HCT116 (cell line): ENCODE data around the gene CCSAP.

Experiments
- CBX3 ChIP-seq: IDR thresholded peaks from 2 replicates; pipeline ENCODE4 v1.6.1; 2012; ENCODE audit warnings: low read depth
- CTCF ChIP-seq, 3 experiments: fragments of 200-600 bp in 1 of 3; sonication (generic) in 1 of 3; IDR thresholded peaks in 2 of 3; conservative IDR thresholded peaks in 1 of 3; 2 replicates each; pipeline ENCODE4 v1.5.1; 2012 to 2017; ENCODE audit warnings: low read depth in 2 of 3, low read length in 2 of 3, antibody characterized with exemption in 1 of 3, borderline replicate concordance in 1 of 3, control low read depth in 1 of 3, mild to moderate bottlenecking in 1 of 3, mixed read lengths in 1 of 3, mixed run types in 1 of 3, moderate library complexity in 1 of 3; ENCODE audit not compliant: insufficient read depth in 1 of 3
- EGR1 ChIP-seq: IDR thresholded peaks from 2 replicates; pipeline ENCODE4 v1.6.1; 2012; ENCODE audit warnings: low read depth
- FOSL1 ChIP-seq: IDR thresholded peaks from 2 replicates; pipeline ENCODE4 v1.6.1; 2012; ENCODE audit warnings: low read depth
- RAD21 ChIP-seq: IDR thresholded peaks from 2 replicates; pipeline ENCODE4 v1.6.1; 2012; ENCODE audit warnings: low read depth, mild to moderate bottlenecking
- ZNF274 ChIP-seq: fragments of 200-500 bp; sonication (Bioruptor generic); IDR thresholded peaks from 2 replicates; pipeline ENCODE4 v1.6.1; 2014; ENCODE audit warnings: mild to moderate bottlenecking, low read depth, low read length, inconsistent platforms

GRCh38 chr1:229363723-229364122 lies 20.9 kb upstream of the CCSAP start:
- no peak for TF ChIP-seq EGR1
- no peak for TF ChIP-seq CBX3
- no peak for TF ChIP-seq RAD21
- TF ChIP-seq CTCF (IDR thresholded peaks at IDR 0.05 in 2 of 3, conservative IDR thresholded peaks at IDR 0.05 in 1 of 3; ENCODE audit: borderline replicate concordance in 1 of 3, insufficient read depth in 1 of 3, low read depth in 2 of 3, low read length in 2 of 3), result no peak
- TF ChIP-seq ZNF274, result no peak
- no peak for TF ChIP-seq FOSL1
